ENCODE measurements around the gene SLAMF8.
A peak's percentile ranks its signal among the peaks of the same experiment; 100 is the strongest.

The SLAMF8 gene

DNA sequence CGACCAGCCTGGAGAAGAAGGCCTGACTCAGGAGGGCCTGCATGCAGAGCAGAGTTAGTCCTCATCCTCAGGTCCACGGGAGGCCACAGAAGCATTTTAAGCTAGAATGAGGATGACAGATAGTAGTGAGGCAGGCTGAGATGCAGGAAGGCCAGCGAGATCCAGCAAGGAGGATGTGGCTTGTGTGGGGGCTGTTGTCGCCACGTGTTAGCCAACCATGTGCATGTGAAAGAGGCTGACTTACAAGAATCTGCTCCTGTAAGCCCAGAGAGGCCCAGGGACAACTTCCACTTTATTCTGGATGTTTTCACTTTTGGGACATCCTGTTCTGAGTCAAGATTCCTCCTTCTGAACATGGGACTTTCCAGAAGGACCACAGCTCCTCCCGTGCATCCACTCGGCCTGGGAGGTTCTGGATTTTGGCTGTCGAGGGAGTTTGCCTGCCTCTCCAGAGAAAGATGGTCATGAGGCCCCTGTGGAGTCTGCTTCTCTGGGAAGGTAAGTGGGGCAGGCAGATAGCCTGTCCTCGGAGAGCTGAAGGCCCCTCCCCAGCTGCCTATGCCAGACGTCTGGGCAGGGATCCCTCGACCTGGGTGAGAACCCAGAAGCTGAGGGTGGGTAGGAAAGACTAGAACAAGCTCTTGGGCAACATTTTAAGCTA is at the start of gene SLAMF8:
SLAMF8 (plus strand) TSS at position 433 of the 661 bp plus-strand sequence; CDS start at position 459, 26 bp downstream.
- no peak for DNase-seq (ENCODE audit: insufficient read length, low spot score)
- peak; percentile 40 for FAIRE-seq

DNA sequence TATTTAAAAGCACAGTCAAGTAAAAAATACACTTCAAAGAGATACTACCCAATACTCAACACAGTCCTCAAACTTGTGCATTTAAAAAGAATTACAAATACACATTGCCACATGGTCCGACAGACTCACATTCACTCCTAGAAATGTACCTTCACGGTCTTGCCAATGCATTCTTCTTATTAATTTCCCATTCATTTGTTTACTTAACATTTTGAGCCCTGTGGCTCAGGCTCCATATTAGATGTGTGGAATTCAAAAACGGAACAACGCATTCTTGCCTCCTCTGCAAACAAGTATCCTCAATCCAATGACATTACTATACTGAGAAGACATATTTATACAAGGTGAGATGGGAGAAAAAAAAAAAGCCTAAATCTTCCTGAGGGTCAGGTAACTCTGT is 48.4 kb upstream of the SLAMF8 start:
- no peak for FAIRE-seq
- DNase-seq (ENCODE audit: insufficient read length, low spot score) = no peak

DNA sequence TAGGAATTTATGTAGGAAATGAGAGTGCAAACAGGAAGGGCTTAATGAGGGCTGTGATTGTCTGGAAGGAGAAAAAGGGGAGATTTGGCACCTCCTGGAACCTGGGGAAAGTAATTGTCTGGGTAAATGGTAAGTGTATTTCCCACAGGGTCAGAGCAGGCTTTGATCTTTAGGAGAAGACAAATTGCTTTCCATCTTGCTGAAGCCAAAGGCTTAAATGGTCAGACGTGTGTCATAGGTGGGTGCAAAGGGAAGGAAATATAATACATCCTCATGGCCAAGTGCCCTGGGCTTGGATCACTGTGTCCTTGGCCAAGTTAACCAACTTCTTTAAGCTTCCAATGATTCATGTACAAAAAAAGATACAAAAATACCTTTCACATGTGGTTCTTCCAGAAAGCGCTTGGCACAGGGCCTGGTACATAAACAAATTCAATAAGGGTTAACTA is 47.2 kb upstream of the SLAMF8 start:
- no peak for FAIRE-seq
- no peak for DNase-seq (ENCODE audit: insufficient read length, low spot score)

DNA sequence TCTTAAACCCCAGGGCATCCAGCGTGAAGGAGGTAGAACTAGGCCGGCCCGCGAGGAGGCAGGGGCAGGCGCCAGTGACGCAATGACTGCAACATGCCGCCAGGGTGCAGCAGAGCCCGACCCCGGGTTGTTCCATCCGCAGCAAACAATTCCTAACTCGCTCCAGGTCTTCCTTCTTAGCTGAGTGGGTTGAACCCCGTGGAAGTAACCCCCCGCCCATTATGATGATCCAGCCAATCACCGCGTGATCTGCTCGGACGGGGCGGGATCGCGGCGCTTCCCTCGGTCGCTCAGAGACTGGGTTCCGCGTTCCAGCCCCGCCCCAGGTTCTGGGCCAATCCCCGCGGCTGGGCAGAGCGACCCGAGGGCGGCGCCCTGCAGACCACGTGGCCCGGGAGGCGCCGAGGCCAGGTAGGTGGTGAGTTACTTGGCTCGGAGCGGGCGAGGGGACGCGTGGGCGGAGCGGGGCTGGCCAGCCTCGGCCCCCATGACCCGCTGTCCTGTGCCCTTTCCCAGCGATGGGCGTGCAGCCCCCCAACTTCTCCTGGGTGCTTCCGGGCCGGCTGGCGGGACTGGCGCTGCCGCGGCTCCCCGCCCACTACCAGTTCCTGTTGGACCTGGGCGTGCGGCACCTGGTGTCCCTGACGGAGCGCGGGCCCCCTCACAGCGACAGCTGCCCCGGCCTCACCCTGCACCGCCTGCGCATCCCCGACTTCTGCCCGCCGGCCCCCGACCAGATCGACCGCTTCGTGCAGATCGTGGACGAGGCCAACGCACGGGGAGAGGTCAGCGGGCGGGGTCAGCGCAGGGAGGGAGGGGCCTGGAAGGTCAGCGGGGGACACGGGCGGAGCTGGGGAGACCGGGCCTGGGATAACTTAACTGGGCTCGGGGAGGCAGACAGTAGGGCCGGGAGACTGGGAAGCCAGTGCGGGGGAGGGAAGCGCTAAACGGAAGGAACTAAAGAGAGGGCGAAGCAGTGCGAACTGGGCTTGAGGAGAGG is 45.8 kb upstream of the SLAMF8 start, which contains the start of gene DUSP23:
DUSP23 (plus strand) TSS at position 380 of the 1,000 bp plus-strand sequence; CDS start at position 519, 139 bp downstream.
- peak; percentile 89 for DNase-seq (ENCODE audit: insufficient read length, low spot score)
- FAIRE-seq = peak; percentile 97

DNA sequence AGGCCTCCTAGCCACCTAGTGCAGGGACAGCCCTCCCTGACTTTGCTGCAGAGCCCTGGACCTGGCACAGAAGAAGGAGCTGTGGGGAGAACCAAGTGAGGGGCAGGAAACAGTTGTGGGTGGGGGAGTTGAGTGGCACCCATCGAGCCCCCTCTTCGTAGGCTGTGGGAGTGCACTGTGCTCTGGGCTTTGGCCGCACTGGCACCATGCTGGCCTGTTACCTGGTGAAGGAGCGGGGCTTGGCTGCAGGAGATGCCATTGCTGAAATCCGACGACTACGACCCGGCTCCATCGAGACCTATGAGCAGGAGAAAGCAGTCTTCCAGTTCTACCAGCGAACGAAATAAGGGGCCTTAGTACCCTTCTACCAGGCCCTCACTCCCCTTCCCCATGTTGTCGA is 44.7 kb upstream of the SLAMF8 start:
- FAIRE-seq (no peak), DNase-seq (ENCODE audit: insufficient read length, low spot score) (no peak)

DNA sequence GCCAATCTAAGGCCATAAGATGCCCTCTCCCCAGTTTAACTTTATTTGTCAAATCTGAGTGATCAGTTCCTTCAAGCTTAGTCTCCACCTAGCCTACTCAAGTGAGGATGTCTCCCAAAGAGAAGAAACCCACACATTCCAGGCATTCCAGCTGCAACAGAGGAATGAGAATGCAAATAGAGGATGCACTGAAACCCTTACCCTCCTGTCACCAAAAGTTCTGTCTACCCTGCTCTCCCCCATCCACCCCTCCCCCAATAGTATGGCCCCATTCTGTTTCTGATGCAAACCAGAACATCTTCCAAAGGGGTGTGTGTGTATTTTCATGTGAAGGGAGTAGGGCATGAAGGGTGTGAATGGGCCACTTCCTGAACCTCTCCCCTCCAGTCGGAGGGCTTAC is 42.9 kb upstream of the SLAMF8 start:
- FAIRE-seq = no peak
- no peak for DNase-seq (ENCODE audit: insufficient read length, low spot score)

DNA sequence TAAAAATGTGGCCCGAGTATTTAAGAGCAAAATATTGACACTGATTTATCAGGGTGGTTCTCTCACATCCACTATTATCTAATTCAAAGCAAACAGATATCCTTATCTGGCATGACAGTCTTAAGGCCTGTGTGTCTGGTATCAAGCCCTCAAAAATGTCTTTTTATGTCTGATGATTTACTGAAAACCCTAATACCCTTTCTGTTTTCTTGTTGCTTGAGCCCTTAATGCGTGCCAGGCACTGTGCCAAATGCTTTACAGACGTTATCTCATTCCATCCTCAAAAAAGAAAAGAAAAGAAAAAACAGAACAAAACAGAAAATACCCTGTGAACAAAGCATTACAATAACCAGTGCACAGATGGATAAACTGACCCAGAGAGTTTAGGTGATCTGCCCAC is 40.2 kb upstream of the SLAMF8 start:
- DNase-seq (ENCODE audit: insufficient read length, low spot score) = no peak
- no peak for FAIRE-seq

DNA sequence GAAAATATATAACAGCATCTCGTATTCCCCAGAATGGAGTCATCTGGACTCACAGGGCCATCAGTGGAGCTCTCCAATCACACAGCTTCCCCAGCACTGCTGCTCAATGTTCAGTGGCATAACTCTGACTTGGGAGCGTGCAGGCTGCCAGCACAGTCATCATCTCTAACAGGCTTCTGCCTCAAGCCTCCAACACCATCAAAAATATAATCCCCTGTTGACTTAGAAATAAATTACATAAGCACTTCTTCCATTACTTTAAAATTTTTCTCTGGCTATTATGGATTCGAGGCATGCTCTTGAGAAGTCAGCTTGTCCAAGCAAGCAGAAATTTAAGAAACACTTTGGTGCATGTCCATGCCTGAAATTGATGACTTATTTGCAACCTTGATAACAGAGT is 39.7 kb upstream of the SLAMF8 start:
- no peak for DNase-seq (ENCODE audit: insufficient read length, low spot score)
- FAIRE-seq = no peak

DNA sequence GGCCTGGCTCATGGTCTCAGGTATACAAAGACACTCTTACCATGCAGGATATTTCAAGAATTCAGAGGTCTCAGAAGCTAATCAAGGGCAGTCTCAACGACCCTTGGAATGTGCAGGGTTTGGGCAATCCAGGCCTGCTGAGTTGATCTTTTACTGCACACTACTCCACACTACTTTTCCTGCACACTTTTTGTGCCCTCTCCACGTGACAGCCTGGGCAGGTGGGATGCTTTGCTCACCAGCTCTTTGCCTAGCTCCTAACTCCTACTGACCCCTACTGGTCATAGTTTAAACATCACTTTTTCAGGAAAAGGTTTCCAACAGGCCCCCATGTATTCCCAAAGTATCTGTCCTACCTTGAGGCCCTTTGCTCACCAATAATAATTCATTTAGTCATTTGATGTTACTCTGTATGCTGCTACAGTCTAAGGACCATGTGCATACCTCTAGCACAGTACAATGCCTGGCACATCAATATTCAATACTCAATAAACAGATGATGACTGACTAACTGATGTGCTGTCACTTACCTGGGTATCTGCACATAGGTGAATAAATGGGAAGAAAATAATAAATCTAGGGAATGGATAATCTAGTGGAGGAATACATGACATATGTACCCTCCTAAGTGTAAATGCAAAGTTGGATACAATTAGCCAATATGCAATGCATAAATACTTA is 36.3 kb upstream of the SLAMF8 start:
- DNase-seq (ENCODE audit: insufficient read length, low spot score) = no peak

DNA sequence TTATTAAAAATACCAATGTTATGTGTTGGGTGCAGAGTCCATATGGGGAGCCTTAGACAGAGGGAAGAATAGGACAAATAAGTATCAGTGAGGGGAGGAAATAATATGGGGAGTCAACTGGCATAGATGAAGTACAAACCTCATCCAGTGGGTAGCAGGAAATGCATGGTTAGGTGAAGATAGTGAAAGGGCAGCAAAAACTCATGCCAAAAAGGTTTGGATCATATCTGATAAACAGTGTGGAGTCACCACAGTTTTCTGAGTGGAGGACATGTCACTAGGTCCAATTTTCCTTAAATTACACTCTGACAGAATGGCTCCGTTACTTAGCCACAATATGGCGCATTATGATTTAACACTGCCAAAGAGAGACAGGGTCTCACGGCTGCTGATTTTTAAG is 35.6 kb upstream of the SLAMF8 start:
- FAIRE-seq = no peak
- DNase-seq (ENCODE audit: insufficient read length, low spot score) = no peak

More for the DNA sequence above, 36.3 kb upstream of the SLAMF8 start:
- no peak for FAIRE-seq

DNA sequence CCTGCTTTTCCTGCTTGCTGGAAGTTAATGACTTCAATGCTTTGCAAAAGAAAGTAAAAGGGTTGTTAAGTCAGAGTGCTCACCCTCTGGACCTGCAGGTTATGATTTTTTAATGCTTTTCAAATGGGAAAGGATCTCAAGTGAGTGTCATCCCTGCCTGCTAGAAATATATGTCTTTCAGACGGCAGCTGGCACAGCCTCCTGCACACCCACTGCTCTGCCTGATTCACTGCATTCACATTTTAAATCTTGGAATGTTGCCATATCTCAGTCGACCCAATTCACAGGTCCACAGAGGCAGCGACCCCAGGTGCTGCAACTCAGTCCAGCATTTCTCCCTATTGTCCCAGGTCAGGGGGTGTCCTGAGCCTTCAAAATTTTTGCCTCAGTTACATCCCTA is 35.2 kb upstream of the SLAMF8 start:
- no peak for DNase-seq (ENCODE audit: insufficient read length, low spot score)
- FAIRE-seq = no peak

DNA sequence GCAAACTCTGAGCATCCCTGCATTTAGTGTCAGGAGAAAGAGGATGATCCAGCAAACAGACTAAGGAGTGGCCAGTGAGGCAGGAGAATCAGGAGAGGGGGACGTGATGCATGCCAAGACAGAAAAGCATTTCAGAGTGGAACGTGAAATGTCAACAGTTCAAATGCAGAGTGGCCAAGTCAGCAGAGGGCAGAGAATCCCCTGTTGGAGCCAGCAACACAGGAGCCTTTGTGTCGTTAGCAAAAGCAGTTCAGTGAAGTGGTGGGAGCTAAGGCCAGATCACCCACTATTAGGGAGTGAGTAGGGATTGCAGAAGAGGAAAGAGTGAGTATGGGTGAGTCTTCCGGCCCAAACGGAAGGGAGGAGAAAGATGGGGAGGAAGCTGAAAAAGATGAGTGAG is 31.1 kb upstream of the SLAMF8 start:
- DNase-seq (ENCODE audit: insufficient read length, low spot score) (no peak), FAIRE-seq (no peak)

DNA sequence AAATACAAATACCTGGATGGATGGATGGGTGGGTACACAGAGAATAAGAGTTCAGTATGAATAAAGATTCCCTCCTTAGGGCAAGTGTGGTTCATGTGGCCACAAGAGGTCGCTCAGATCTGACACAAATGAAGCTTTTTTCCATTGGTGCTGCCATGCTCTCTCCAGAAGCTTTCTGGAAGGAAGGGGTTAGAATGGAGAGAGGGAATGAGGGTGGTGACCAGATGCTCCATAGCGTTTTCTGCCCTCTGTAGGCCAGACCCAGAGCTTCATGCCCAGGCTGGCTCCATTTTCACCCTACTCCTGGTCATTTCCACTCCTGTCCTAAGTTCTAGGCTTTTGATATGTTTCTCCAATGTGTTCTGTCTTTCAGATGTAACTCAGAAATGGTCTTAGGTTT is 27.8 kb upstream of the SLAMF8 start:
- DNase-seq (ENCODE audit: insufficient read length, low spot score) = peak; percentile 49
- FAIRE-seq = no peak

DNA sequence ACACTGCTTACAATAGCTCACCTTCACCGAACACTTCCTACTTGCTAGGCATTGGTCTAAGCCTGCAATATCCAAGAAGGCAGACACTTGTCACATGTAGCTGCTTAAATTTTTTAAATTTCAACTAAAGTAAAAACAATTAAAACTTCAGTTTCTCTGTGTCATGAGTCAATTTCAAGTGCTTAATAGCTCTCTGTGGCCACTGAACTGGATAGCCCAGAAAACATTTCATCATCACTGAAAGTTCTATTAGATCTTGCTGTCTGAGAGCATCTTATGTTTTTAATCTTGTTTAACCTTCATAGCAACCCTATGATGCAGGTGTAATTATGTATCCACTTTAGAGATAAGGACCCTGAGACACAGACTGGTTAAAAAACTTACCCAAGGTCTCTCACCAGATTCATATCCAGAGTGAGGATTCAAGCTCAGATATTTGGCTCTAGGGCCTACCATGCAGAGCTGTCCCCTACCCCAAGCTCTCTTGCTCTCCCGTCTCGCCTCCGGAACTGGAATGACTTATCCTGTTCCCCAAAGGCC is 27.2 kb upstream of the SLAMF8 start:
- FAIRE-seq (no peak), DNase-seq (ENCODE audit: insufficient read length, low spot score) (no peak)

DNA sequence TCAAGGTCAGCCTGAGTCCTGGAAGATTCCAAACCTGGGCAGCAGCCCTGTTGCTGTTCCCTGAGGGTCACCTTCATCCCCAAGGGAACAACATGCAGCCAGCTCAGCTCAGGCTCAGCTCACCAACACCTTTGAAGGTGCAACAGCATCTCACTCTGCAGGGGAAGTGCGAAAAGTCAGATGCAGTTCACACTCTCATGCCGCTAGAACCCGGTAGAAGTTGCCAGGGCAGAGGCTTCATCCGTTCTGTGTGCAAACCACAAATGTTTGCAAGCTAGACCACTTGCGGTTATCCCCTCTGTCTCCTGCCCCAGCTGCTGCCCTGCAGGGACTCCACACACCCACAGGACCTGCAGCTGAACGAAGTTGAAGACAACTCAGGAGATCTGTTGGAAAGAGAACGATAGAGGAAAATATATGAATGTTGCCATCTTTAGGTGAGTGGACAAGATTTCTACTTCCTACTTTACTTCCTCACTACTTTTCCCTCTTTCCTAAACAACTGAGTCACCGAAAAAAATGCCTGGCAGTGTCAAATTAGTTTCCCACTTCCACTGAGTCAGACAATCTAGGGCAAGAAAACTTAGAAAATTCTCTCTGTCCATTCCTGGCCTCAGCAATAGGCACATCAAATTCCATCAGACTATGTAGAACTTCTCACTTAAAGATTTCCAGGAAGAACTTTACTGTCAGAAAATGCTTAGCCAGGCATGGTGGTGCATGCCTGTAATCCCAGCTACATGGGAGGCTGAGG is 26.3 kb upstream of the SLAMF8 start:
- DNase-seq (ENCODE audit: insufficient read length, low spot score) (no peak), FAIRE-seq (no peak)

DNA sequence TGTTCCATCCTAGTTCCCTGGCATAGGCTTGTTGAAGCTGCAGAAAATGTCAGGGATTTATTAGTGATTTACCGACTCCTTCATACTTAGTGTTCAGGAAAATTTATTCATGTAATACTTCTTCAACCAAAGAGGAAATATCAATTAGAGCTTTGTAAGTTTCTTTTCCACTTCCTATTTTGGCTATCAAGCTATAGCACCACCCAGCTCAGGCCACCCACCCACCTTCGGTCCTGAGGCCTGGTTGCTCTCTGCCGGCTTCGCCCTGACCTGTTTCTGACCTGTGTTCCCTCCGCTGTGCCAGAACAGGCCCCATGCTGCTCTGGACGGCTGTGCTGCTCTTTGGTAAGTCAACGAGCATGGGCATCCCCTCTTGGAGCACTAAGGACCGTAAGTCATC is 24.6 kb upstream of the SLAMF8 start, which contains the start of gene FCRL6:
FCRL6 (plus strand) TSS at position 250 of the 400 bp plus-strand sequence; CDS start at position 315, 65 bp downstream.
- DNase-seq (ENCODE audit: insufficient read length, low spot score) (no peak), FAIRE-seq (no peak)

DNA sequence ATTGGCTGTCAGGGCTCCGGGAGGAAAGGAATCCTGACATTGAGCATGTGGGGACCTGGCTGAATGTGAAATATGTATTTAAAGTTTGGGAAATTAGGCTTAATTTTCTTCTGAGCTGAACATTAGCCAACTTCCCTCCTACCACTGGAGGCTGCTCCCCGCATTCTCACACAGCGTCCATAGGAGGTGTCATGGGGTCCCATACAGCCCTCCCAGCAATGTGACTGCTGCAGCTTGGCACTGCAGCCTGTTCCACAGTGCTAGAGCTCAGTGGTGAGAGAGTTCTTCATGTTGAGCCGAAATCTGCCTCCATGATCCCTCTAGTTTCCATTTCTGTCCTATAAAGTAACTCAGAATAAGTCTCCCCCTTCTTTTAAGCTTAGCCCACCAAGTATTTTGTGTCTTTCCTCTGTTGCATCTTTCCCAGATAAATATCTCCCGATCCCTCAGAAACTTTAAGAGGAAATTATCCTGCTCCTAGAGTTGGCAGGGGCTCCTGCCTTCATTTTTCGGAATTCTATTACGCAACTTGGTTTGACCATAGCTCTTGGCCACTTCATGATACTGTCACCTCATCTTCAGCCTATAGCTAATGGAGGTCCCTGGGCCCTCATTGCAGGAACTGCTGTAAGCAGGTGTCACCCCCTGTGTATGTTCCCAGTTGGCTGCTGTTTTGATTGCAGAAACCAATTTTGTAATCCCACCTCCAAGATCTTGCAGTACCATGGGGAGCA is 22.6 kb upstream of the SLAMF8 start:
- FAIRE-seq (no peak), DNase-seq (ENCODE audit: insufficient read length, low spot score) (no peak)

DNA sequence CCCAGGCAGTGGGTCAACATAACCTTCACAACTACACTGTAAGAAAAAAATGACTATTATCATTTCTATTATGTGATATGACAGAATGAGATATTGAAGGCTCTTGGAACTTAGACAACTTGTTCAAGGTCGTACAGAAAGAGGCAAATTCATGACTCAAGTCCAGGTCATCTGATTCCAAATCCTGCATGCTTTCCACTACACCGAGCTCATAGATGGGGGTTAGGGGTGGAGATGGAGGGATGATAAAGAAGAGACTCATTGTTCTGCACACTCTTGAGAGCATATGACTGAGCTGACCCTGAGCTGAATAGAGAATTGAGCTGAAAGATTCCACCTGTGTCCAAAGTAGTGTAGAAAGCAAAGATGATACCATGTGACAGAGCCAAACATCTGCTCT is 21.7 kb upstream of the SLAMF8 start:
- DNase-seq (ENCODE audit: insufficient read length, low spot score) (no peak), FAIRE-seq (no peak)

DNA sequence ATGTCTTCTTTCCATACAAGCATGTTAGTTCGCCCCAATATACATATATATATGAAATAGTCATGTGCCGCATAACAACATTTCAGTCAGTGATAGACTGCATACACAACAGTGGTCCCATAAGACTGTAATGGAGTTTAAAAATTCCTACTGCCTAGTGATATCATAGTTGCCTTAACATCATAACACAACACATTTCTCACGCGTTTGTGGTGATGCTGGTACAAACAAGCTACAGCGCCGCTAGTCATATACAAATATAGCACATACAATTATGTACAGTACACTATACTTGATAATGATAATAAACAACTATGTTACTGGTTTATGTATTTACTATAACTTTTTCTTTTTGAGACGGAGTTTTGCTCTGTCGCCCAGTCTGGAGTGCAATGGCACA is 10.7 kb upstream of the SLAMF8 start:
- FAIRE-seq = no peak
- no peak for DNase-seq (ENCODE audit: insufficient read length, low spot score)
